Smooth muscle cell (in vitro differentiated cells): ENCODE data around the gene NPM1. TPM values are rescaled to one million over a fixed set of nuclear protein-coding genes. Genes with fewer than 3 reads are reported as not detected.

Source experiments
- DNase-seq: peaks from one replicate; lab custom pipeline; 2025; ENCODE audit not compliant: unreplicated experiment; lab: John Stamatoyannopoulos, UW
- H2AFZ ChIP-seq: fragments of 200-600 bp; sonication (generic); 2 replicates; pipeline ENCODE4 v1.6.0; 2016; ENCODE audit warnings: antibody characterized with exemption, low read depth, mild to moderate bottlenecking
- H3F3A ChIP-seq: fragments of 200-600 bp; sonication (generic); 2 replicates; pipeline ENCODE4 v1.6.0; 2017; ENCODE audit warnings: antibody characterized with exemption, low read depth
- H3K27ac ChIP-seq: fragments of 200-600 bp; sonication (generic); 2 replicates; pipeline ENCODE4 v1.5.1; 2016; ENCODE audit warnings: low read depth, mild to moderate bottlenecking
- H3K27me3 ChIP-seq: fragments of 200-600 bp; sonication (generic); 2 replicates; pipeline ENCODE4 v1.6.1; 2016; ENCODE audit warnings: low read depth, mild to moderate bottlenecking
- H3K36me3 ChIP-seq: fragments of 200-600 bp; sonication (generic); 2 replicates; pipeline ENCODE4 v1.5.1; 2016; ENCODE audit warnings: low read depth
- H3K4me1 ChIP-seq: fragments of 200-600 bp; sonication (generic); 2 replicates; pipeline ENCODE4 v1.5.1; 2016; ENCODE audit warnings: low read depth
- H3K4me2 ChIP-seq: fragments of 200-600 bp; sonication (generic); 2 replicates; pipeline ENCODE4 v1.6.0; 2016; ENCODE audit warnings: mild to moderate bottlenecking
- H3K4me3 ChIP-seq: fragments of 200-600 bp; sonication (generic); 2 replicates; pipeline ENCODE4 v1.5.1; 2016; ENCODE audit warnings: mild to moderate bottlenecking
- H3K79me2 ChIP-seq: fragments of 200-600 bp; sonication (generic); 2 replicates; pipeline ENCODE4 v1.6.0; 2016; ENCODE audit warnings: low read depth, mild to moderate bottlenecking
- H3K9ac ChIP-seq: fragments of 200-600 bp; sonication (generic); 2 replicates; pipeline ENCODE4 v1.6.0; 2016; ENCODE audit warnings: low read depth
- H3K9me3 ChIP-seq: fragments of 200-600 bp; sonication (generic); replicated peaks from 2 replicates; pipeline ENCODE4 v1.5.1; 2016; ENCODE audit warnings: low read depth
- H4K20me1 ChIP-seq: fragments of 200-600 bp; sonication (generic); 2 replicates; pipeline ENCODE4 v1.6.0; 2016; ENCODE audit warnings: low read depth
- CTCF ChIP-seq: fragments of 200-600 bp; sonication (generic); IDR thresholded peaks from 2 replicates; pipeline ENCODE4 v1.5.1; 2017; ENCODE audit warnings: borderline replicate concordance, mild to moderate bottlenecking, antibody characterized with exemption; ENCODE audit not compliant: insufficient read depth, poor library complexity, severe bottlenecking
- WGBS: methylation state at CpG from one replicate; pipeline ENCODE4 v1.1.7; 2016; ENCODE audit warnings: low lambda C conversion rate; 5-methylcytosine and 5-hydroxymethylcytosine counted together
- polyA plus RNA-seq: library from polyadenylated mRNA; unstranded; fragments of >200 nt; fragmentation: Nextera tagmentation; extraction: Ambion mirVana; gene quantifications from 2 replicates; pipeline ENCODE4 v1.2.1, GENCODE V29; 2016
- total RNA-seq: library from RNA; depleted of rRNA; stranded (reverse); fragments of >200 nt; gene quantifications from 2 replicates; pipeline ENCODE4 v1.2.3, GENCODE V29; 2014

Gene NPM1
- total and polyA plus RNA-seq, 2 experiments from 2014 or later, result 330 to 2,459 TPM

GRCh38 chr5:171453056-171453725 lies 65.5 kb downstream of the NPM1 start:
- Histone ChIP-seq H3K4me3 (no peak overlapping the region), H3K9me3 (no peaks in the 10 kb centered on the region), H3K9ac (no peak overlapping the region), H3K4me1 (peaks cover 5% of the 10 kb centered on the region), H3K4me2 (no peak overlapping the region), H3K27me3 (no peaks in the 10 kb centered on the region), H3F3A (no peaks in the 10 kb centered on the region), H3K36me3 (no peaks in the 10 kb centered on the region), H4K20me1 (no peaks in the 10 kb centered on the region), H3K27ac (no peak overlapping the region), H2AFZ (no peak overlapping the region), H3K79me2 (no peaks in the 10 kb centered on the region)
- DNase-seq, result no peak
- 90% methylated on average over 11 of the region's 11 CpGs for WGBS
- TF ChIP-seq CTCF, result no peak

- H3K27ac ChIP-seq, result no peak overlapping the region
- WGBS, result 94% methylated on average over 2 of the region's 2 CpGs
- no peaks in the 10 kb centered on the region for H3K36me3 ChIP-seq
- peaks cover 5% of the 10 kb centered on the region for H3K4me1 ChIP-seq
- no peaks in the 10 kb centered on the region for H3F3A ChIP-seq
- no peak overlapping the region for H3K4me2 ChIP-seq
- H3K79me2 ChIP-seq, result no peaks in the 10 kb centered on the region
- no peak for DNase-seq
- H3K4me3 ChIP-seq, result no peak overlapping the region
- no peak for TF ChIP-seq CTCF
- no peaks in the 10 kb centered on the region for H3K9me3 ChIP-seq
- no peak overlapping the region for H2AFZ ChIP-seq
- no peak overlapping the region for H3K9ac ChIP-seq
- no peaks in the 10 kb centered on the region for H4K20me1 ChIP-seq
- H3K27me3 ChIP-seq, result no peaks in the 10 kb centered on the region
Observed at GRCh38 chr5:171453988-171454387, 66.3 kb downstream of the NPM1 start.

- H3K4me2 ChIP-seq, result no peak overlapping the region
- no peaks in the 10 kb centered on the region for H3K9me3 ChIP-seq
- no peaks in the 10 kb centered on the region for H3F3A ChIP-seq
- H2AFZ ChIP-seq, result no peak overlapping the region
- peaks cover 5% of the 10 kb centered on the region for H3K4me1 ChIP-seq
- H3K79me2 ChIP-seq, result no peaks in the 10 kb centered on the region
- H4K20me1 ChIP-seq, result no peaks in the 10 kb centered on the region
- no peak for DNase-seq
- no peaks in the 10 kb centered on the region for H3K27me3 ChIP-seq
- no peak for TF ChIP-seq CTCF
- 88% methylated on average over 10 of the region's 10 CpGs for WGBS
- H3K27ac ChIP-seq, result no peak overlapping the region
- no peak overlapping the region for H3K4me3 ChIP-seq
- no peaks in the 10 kb centered on the region for H3K36me3 ChIP-seq
- no peak overlapping the region for H3K9ac ChIP-seq
Observed at GRCh38 chr5:171454549-171454948, 66.9 kb downstream of the NPM1 start.

GRCh38 chr5:171455522-171455921 lies 67.9 kb downstream of the NPM1 start:
- Histone ChIP-seq H3K9me3 (no peaks in the 10 kb centered on the region), H3K9ac (no peak overlapping the region)
- WGBS, result 89% methylated on average over 2 of the region's 2 CpGs

More at GRCh38 chr5:171455522-171455921, 67.9 kb downstream of the NPM1 start:
- H2AFZ ChIP-seq, result no peak overlapping the region
- no peak overlapping the region for H3K27ac ChIP-seq
- no peaks in the 10 kb centered on the region for H3K27me3 ChIP-seq
- H3F3A ChIP-seq, result no peaks in the 10 kb centered on the region
- no peak overlapping the region for H3K4me3 ChIP-seq
- H4K20me1 ChIP-seq, result no peaks in the 10 kb centered on the region
- TF ChIP-seq CTCF, result no peak
- no peak for DNase-seq
- H3K4me1 ChIP-seq, result no peaks in the 10 kb centered on the region
- H3K36me3 ChIP-seq, result no peaks in the 10 kb centered on the region
- no peak overlapping the region for H3K4me2 ChIP-seq
- no peaks in the 10 kb centered on the region for H3K79me2 ChIP-seq
